GM12872 (cell line): ENCODE data around the gene SNAI1.

Source experiments
- CTCF ChIP-seq: IDR thresholded peaks from 3 replicates; pipeline ENCODE4 v1.5.1; 2011; ENCODE audit warnings: low read depth, mild to moderate bottlenecking, low read length, moderate library complexity; ENCODE audit not compliant: insufficient read depth

SNAI1 gene

GRCh38 chr20:50009521-50010454 is 27.0 kb downstream of the SNAI1 start:
- no peak for TF ChIP-seq CTCF

- TF ChIP-seq CTCF, result no peak
Observed at GRCh38 chr20:50012282-50013263, 29.8 kb downstream of the SNAI1 start.

- no peak for TF ChIP-seq CTCF
Observed at GRCh38 chr20:50013976-50014375, 31.2 kb downstream of the SNAI1 start.

DNA sequence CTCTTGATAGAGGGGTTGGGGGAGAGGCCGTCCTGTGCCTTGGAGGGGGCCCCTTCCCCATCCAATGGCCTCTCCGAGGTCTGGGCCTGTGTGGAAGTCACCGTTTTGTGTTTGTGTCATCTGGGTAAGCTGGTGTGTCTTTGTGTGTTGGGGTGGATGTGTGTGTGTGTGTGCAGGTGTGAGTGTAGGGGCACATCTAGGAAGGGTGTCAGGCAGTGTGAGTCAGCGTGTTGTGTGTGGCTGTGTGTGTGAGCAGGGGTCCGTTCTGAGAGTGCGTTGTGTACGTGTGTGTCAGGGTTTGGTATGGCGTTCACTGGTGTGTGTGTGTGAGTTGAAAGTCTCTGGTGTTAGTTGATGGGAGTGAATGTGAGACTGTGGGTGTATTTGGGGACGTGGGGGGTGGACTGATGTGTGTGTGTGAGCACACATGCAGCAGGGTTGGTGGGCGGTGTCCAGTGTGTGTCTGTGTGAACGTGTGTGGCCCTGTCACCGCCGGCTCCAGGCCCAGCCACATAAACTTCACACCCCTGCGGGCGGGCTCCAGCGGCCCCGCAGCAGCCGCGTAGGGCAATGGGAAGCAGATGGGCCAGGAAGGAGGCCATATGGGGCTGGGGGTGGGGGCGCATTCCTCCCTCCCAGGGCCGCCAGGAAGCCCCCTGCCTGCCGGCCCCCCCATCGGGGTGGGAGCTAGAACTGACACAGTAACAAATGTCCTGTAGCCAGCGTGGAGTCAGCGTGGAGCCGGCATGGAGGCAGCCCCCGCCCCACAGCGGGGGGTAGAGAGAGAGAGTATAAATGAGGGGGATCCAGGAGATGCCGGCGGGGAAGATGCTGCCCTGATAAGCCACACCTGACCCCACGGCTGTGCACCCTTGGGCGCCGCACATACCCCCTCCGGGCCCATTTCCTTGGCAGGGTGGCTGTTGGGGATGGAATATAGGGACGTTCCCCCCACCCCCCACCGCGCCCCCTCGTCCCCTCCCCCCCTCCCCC is 32.1 kb downstream of the SNAI1 start:
- TF ChIP-seq CTCF, result no peak

DNA sequence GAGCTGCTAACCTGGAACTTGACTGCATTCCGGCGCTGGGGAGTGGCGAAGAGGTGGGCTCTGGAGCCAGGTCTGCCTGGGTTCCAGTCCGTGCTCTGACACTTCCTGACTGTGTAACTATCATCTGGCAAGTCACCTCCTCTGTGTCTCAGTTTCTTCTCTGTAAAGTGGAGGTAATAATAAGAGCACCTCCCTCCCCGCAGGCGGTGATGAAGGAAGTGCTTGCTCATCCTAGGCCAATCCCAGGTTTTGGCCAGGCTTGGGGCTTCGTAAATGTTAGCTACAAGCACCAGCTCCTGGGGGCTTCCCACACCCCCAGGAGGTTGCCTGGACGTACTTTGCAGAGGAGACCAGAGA is 32.8 kb downstream of the SNAI1 start:
- TF ChIP-seq CTCF, result no peak

DNA sequence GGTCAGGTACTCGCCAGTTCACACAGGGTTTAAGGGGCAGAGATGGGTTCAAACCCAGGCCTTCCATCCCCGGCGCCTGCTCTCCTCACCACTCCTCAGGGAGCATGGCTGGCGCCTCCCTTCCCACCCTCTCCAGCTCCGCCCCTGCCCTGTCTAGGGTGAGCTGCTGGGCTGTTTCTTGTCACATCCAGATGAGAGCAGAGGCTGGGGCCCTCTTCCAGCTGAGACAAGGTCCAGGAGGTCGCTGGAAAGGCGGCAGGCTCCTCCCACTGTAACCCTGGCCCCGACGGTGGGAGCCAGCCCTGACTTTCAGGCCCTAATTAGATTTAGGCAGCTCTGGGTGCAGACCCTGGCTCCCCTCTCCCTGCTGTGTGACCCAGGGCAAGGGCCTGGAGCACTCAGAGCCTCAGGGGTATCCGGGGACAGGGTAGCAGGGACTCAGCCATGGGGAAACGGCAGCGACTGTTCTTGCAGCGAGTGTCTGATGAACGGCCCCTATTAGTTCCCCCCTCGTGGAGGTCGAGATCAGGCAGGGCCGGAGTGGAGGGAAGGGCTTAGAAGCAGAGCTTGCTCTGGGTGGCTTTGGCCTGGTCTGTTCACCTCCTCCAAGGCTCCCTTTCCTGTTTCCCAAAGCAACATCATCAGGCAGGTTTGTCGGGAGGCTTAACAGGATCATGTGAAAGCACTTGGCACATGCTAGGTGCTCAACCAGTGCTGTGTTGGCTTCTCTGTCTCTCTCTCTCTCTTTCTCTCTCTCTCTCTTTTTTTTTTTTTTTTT is 33.4 kb downstream of the SNAI1 start:
- no peak for TF ChIP-seq CTCF
